Keratinocyte (primary cell): ENCODE results near the gene ARPIN. TPM values are rescaled to one million over a fixed set of nuclear protein-coding genes. Genes with fewer than 3 reads are reported as not detected.

Experiments used
- DNase-seq: peaks from one replicate; pipeline ENCODE4 v3.0.0-alpha.2; 2011; ENCODE audit warnings: low read depth, missing footprints, low spot score
- FAIRE-seq: peaks from 2 replicates; lab custom pipeline; 2011; peaks lifted over from hg19 to GRCh38; lab: Jason Lieb, UNC
- H2AFZ ChIP-seq: 2 replicates; pipeline ENCODE4 v1.6.0; 2012; ENCODE audit warnings: low read length, control low read depth, inconsistent platforms; ENCODE audit not compliant: control insufficient read depth
- H3K27ac ChIP-seq: 2 replicates; pipeline ENCODE4 v1.5.1; 2011; ENCODE audit warnings: low read length; ENCODE audit not compliant: control insufficient read depth, insufficient read depth
- H3K27me3 ChIP-seq: 3 replicates; pipeline ENCODE4 v1.6.0; 2011; ENCODE audit warnings: low read length; ENCODE audit not compliant: control insufficient read depth, insufficient read depth; ENCODE audit errors: extremely low read depth
- H3K36me3 ChIP-seq, 2 experiments: 2 replicates in 1 of 2; 3 replicates in 1 of 2; pipeline ENCODE4 v1.5.1; 2011; ENCODE audit warnings: low read length in 2 of 2, mild to moderate bottlenecking in 1 of 2; ENCODE audit not compliant: control insufficient read depth in 2 of 2, insufficient read depth in 2 of 2; ENCODE audit errors: extremely low read depth in 1 of 2
- H3K4me1 ChIP-seq: 3 replicates; pipeline ENCODE4 v1.5.1; 2011; ENCODE audit warnings: low read length; ENCODE audit not compliant: control insufficient read depth, insufficient read depth; ENCODE audit errors: extremely low read depth
- H3K4me2 ChIP-seq: 3 replicates; pipeline ENCODE4 v1.6.0; 2011; ENCODE audit warnings: low read depth, low read length; ENCODE audit not compliant: control insufficient read depth, insufficient read depth; ENCODE audit errors: extremely low read depth
- H3K4me3 ChIP-seq, 3 experiments: fragments of 200-600 bp in 1 of 3; sonication (generic) in 1 of 3; 2 replicates in 2 of 3; 3 replicates in 1 of 3; pipeline ENCODE4 v1.5.1; 2011 to 2016; ENCODE audit warnings: low read length in 3 of 3, mild to moderate bottlenecking in 3 of 3, control low read depth in 2 of 3, inconsistent platforms in 1 of 3, low read depth in 1 of 3, mixed read lengths in 1 of 3, mixed run types in 1 of 3, moderate library complexity in 1 of 3; ENCODE audit not compliant: control insufficient read depth in 2 of 3, insufficient read depth in 2 of 3; ENCODE audit errors: extremely low read depth in 1 of 3
- H3K79me2 ChIP-seq: 2 replicates; pipeline ENCODE4 v1.6.0; 2012; ENCODE audit warnings: low read length; ENCODE audit not compliant: control insufficient read depth, insufficient read depth
- H3K9ac ChIP-seq: 3 replicates; pipeline ENCODE4 v1.6.0; 2011; ENCODE audit warnings: low read length; ENCODE audit not compliant: control insufficient read depth, insufficient read depth; ENCODE audit errors: extremely low read depth
- H3K9me1 ChIP-seq: 3 replicates; pipeline ENCODE4 v1.6.0; 2011; ENCODE audit warnings: low read length; ENCODE audit not compliant: control insufficient read depth, insufficient read depth; ENCODE audit errors: extremely low read depth
- H3K9me3 ChIP-seq: 2 replicates; pipeline ENCODE4 v1.5.1; 2012; ENCODE audit warnings: low read depth, low read length; ENCODE audit not compliant: control insufficient read depth
- H4K20me1 ChIP-seq: 3 replicates; pipeline ENCODE4 v1.6.0; 2011; ENCODE audit warnings: low read length; ENCODE audit not compliant: control insufficient read depth, insufficient read depth; ENCODE audit errors: extremely low read depth
- CTCF ChIP-seq, 3 experiments: IDR thresholded peaks in 1 of 3; conservative IDR thresholded peaks in 1 of 3; optimal IDR thresholded peaks in 1 of 3; 2 replicates in 2 of 3; 3 replicates in 1 of 3; pipeline versions ENCODE3 to v1.5.1; 2011; ENCODE audit warnings: low read length in 3 of 3, mild to moderate bottlenecking in 3 of 3, moderate library complexity in 2 of 3, control low read depth in 1 of 3, inconsistent platforms in 1 of 3; ENCODE audit not compliant: insufficient read depth in 2 of 3; ENCODE audit errors: extremely low read depth in 1 of 3
- EZH2 ChIP-seq: IDR thresholded peaks from one replicate; pipeline ENCODE4 v1.6.1; 2012; ENCODE audit warnings: inconsistent platforms, mild to moderate bottlenecking, low read length, moderate library complexity
- dilution Hi-C: fragments of 300-500 bp; cut with MboI; formaldehyde crosslinking; loops from one replicate; pipeline ENCODE4 v1.7.0; 2020; ENCODE audit warnings: low sequenced_read_pairs; ENCODE audit not compliant: extremely low pct_ligation_motif_present
- polyA plus RNA-seq, 5 experiments: library from polyadenylated mRNA; depleted of rRNA in 3 of 5; stranded (reverse) in 3 of 5; stranded (forward) in 1 of 5; unstranded in 1 of 5; fragments of >200 nt; gene quantifications; 1 replicate in 1 of 5; 2 replicates in 3 of 5; 3 replicates in 1 of 5; pipeline versions ENCODE4 v1.2.1 to v1.2.3, GENCODE V29; 2011 to 2012; ENCODE audit warnings: missing spikeins in 2 of 5, low read depth in 1 of 5, low replicate concordance in 1 of 5

The ARPIN gene
- polyA plus RNA-seq, 1 donor (not counting 4 experiments of a cell fraction or from before 2014, with no cell fraction given): 9.0 TPM

- Histone ChIP-seq H3K27ac (no peak overlapping the region), H3K9me3 (no peaks in the 10 kb centered on the region), H3K4me2 (no peak overlapping the region), H3K79me2 (no peaks in the 10 kb centered on the region), H3K9me1 (no peaks in the 10 kb centered on the region), H3K27me3 (no peaks in the 10 kb centered on the region), H3K4me1 (no peaks in the 10 kb centered on the region), H3K9ac (no peak overlapping the region), H2AFZ (no peak overlapping the region), H3K36me3 (peaks cover 5 to 10% of the 10 kb centered on the region in 2 experiments), H4K20me1 (no peaks in the 10 kb centered on the region), H3K4me3 (no peak overlapping the region)
- TF ChIP-seq EZH2 (no peak), CTCF (optimal IDR thresholded peaks at IDR 0.05 in 1 of 3, IDR thresholded peaks at IDR 0.05 in 1 of 3, conservative IDR thresholded peaks at IDR 0.05 in 1 of 3; ENCODE audit: extremely low read depth in 1 of 3, insufficient read depth in 2 of 3, low read length in 3 of 3) (no peak)
- DNase-seq (no peak), FAIRE-seq (no peak)
- dilution Hi-C loops: no loop called here
These were observed 8.2 kb downstream of the ARPIN start for GRCh38 chr15:89904519-89904918.

- no peaks in the 10 kb centered on the region for H3K4me1 ChIP-seq
- no peaks in the 10 kb centered on the region for H3K79me2 ChIP-seq
- H3K9me3 ChIP-seq: no peaks in the 10 kb centered on the region
- peaks cover 5 to 10% of the 10 kb centered on the region in 2 experiments for H3K36me3 ChIP-seq
- TF ChIP-seq CTCF (optimal IDR thresholded peaks at IDR 0.05 in 1 of 3, IDR thresholded peaks at IDR 0.05 in 1 of 3, conservative IDR thresholded peaks at IDR 0.05 in 1 of 3; ENCODE audit: extremely low read depth in 1 of 3, insufficient read depth in 2 of 3, low read length in 3 of 3): no peak
- no peak for TF ChIP-seq EZH2
- H3K4me2 ChIP-seq: no peak overlapping the region
- no peaks in the 10 kb centered on the region for H3K9me1 ChIP-seq
- no peak for FAIRE-seq
- dilution Hi-C loops: no loop called here
- H3K27ac ChIP-seq: no peak overlapping the region
- no peak overlapping the region for H2AFZ ChIP-seq
- no peak overlapping the region for H3K9ac ChIP-seq
- no peak for DNase-seq
- H3K4me3 ChIP-seq: no peak overlapping the region
- no peaks in the 10 kb centered on the region for H4K20me1 ChIP-seq
- H3K27me3 ChIP-seq: no peaks in the 10 kb centered on the region
These were observed 9.0 kb downstream of the ARPIN start for GRCh38 chr15:89903858-89904130.
